ENCODE results near the gene MED8. TPM values are rescaled to one million over a fixed set of nuclear protein-coding genes. Genes with fewer than 3 reads are reported as not detected.

MED8 gene
- total and polyA plus RNA-seq, 9 of the 15 experiments (the other 6 are each of a cell fraction or from before 2014, with no cell fraction given) = 23.0 to 120 (median 56.4) TPM

- TF ChIP-seq RFX7 (CRISPR knock-in tag; IDR thresholded peaks at IDR 0.05) (no peak), MYBL2 (IDR thresholded peaks at IDR 0.05; ENCODE audit: low read depth) (no peak), MYBL2 (CRISPR knock-in tag; IDR thresholded peaks at IDR 0.05; ENCODE audit: borderline replicate concordance) (no peak), ELK3 (CRISPR knock-in tag; IDR thresholded peaks at IDR 0.05) (no peak), CEBPG (CRISPR knock-in tag; IDR thresholded peaks at IDR 0.05) (peak; percentile 28; the same call in 1 of the 2 replicates), CEBPG (tag; conservative IDR thresholded peaks at IDR 0.05 in 1 of 2, IDR thresholded peaks at IDR 0.05 in 1 of 2) (no peak), PCBP1 (IDR thresholded peaks at IDR 0.05; ENCODE audit: low read depth, low read length, poor library complexity, severe bottlenecking) (no peak), SIN3A (IDR thresholded peaks at IDR 0.05; ENCODE audit: borderline replicate concordance in 2 of 2, control insufficient read depth in 1 of 2, low read depth in 2 of 2, low read length in 2 of 2) (peak in 1 of 2 experiments; percentile 85; a peak in 2 of 4 replicates), ARID4B (CRISPR knock-in tag; IDR thresholded peaks at IDR 0.05) (peak; percentile 85; the same call in 1 of the 2 replicates), XRCC5 (IDR thresholded peaks at IDR 0.05; ENCODE audit: low read depth, low read length) (peak; percentile 19; the same call in 1 of the 2 replicates), TSHZ1 (CRISPR knock-in tag; IDR thresholded peaks at IDR 0.05) (no peak), MTA1 (IDR thresholded peaks at IDR 0.05; ENCODE audit: borderline replicate concordance) (no peak), HNRNPL (IDR thresholded peaks at IDR 0.05; ENCODE audit: low read depth, low read length) (peak; percentile 81), RBM22 (IDR thresholded peaks at IDR 0.05; ENCODE audit: low read depth, low read length, poor library complexity, severe bottlenecking) (peak; percentile 73), NR4A1 (CRISPR knock-in tag; IDR thresholded peaks at IDR 0.05) (no peak), NR4A1 (tag; IDR thresholded peaks at IDR 0.05) (peak; percentile 72; the same call in 1 of the 2 replicates), GTF2F1 (IDR thresholded peaks at IDR 0.05; ENCODE audit: low read depth, low read length) (no peak), MCM7 (IDR thresholded peaks at IDR 0.05) (no peak)
These were observed 22.3 kb downstream of the MED8 start (continued) for GRCh38 chr1:43367026-43367903.
